Renal cortex interstitium (tissue), 3 donors: ENCODE results near the gene REC114. TPM values are rescaled to one million over a fixed set of nuclear protein-coding genes. Genes with fewer than 3 reads are reported as not detected.

Experiments used
- polyA plus RNA-seq, 3 donors: library from polyadenylated mRNA; unstranded; fragments of 120-200 nt; gene quantifications; one replicate each; pipeline ENCODE4 v1.2.1, GENCODE V29; 2013; ENCODE audit not compliant: insufficient read length in 3 of 3

The REC114 gene
- polyA plus RNA-seq, 3 donors, result 0.30 TPM; not detected in 2

Other genes starting within 250 kb of the REC114 start
- 1 to 10 TPM in 2 of 3 donors, under 1 TPM in 1; 0.87 to 1.2 (median 1.1) TPM for gene HCN4, start 74.2 kb upstream of the REC114 start, polyA plus RNA-seq
- 100 to 1,000 TPM; 179 to 182 (median 182) TPM for gene NPTN, start 190.2 kb downstream of the REC114 start, polyA plus RNA-seq
- gene CD276, start 241.2 kb downstream of the REC114 start, polyA plus RNA-seq, result 100 to 1,000 TPM; 149 to 194 (median 164) TPM